EH (cell line): ENCODE data around the gene PRF1.
"Not testable (repeated sequence)": the region's sequence is repeated elsewhere in the genome, so short reads cannot be mapped to it uniquely, and the experiment has no call there.

Source experiments
- DNase-seq: peaks from one replicate; pipeline ENCODE4 v3.0.0-alpha.2; 2015; ENCODE audit warnings: low read depth

The PRF1 gene

GRCh38 chr10:70617798-70618568 lies 15.4 kb upstream of the PRF1 start:
- DNase-seq: peak; percentile 21

DNA sequence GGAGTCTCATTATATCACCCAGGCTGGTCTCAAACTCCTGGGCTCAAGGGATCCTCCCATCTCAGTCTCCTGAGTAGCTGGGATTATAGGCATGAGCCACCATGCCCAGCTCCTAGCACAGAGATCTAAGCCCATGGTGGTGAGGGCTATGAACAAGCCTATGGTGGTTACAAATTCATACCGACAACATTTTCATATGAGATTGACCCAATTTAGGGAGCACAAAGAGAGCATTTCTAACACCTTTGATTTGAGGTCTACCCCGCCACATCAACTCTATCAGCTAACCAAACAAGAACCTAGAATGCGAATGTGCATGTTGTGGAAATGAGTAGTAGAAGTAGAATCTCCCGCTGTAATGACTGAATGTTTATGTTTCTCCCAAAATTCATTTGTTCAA lies 14.2 kb upstream of the PRF1 start:
- no peak for DNase-seq

DNA sequence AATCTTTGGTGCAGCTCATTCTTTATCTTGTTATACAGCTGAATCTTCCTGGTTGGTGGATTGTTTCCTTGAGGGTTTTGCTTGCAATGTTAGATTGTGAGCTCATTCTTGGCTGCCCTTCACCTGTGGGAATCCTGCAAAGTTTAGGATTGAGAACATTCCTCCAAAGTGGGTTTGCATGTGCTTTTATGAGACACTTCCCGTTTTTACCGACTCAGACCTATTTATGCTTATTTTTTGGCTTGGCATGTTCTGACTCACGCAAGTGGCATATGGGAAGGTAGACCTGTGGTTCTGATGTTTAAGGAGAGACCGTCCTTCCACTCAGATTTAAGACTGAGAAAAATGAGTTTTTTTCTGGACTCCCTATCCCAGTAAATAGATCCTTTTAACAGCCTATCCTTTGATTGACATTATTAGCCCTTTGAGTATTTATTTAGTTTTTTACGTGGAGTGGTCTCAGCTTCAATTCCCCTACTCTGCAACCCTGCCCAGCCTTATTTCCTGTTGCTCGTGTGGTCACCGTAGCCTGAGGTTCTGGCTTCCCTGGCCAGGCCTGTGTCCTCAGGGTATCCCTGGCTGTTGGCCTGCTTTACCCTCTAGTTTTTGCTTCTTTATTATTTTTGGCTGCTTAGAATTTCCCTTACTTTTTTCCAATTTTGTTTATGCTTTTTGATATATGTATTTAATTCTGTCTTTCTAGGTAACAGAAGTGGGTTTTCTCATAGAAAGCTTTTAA lies 13.4 kb upstream of the PRF1 start:
- peak; percentile 3 for DNase-seq

- DNase-seq: no peak
Observed at GRCh38 chr10:70615211-70615610, 12.7 kb upstream of the PRF1 start.

DNA sequence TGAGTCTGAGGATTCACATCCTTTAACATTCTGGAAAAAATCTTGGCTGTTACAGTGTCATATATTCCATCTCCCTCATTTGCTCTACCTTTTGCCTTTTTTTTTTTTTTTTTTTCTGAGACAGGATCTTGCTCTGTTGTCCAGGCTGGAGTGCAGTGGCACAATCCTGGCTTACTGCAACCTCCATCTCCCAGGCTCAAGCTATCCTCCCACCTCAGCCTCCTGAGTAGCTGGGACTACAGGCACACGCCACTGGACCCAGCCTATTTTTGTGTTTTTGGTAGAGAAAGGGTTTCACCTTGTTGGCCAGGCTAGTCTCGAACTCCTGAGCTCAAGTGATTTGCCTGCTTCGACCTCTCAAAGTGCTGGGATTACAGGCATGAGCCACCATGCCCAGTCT lies 11.8 kb upstream of the PRF1 start:
- DNase-seq: not testable (repeated sequence)

GRCh38 chr10:70613941-70614340 lies 11.4 kb upstream of the PRF1 start:
- no peak for DNase-seq

DNA sequence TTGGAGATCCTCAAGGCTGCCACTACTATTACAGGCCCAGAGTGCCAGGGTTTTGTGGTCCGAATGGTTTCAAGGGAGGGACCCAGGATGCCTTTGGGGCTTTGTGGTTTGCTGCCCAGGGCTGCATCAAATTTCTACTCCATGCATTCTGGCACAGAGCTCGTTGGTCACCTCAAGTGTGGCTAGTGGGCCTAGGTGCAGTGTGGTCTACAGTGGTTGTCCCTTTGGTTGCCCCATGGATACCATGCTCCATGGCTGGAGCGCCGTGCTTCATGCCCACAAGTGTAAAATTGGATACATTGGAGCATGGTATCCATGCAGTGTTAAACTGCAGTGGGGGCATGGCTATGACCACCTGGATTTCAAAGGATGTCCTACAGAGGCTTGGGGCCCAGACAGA lies 5.4 kb upstream of the PRF1 start:
- no peak for DNase-seq

DNA sequence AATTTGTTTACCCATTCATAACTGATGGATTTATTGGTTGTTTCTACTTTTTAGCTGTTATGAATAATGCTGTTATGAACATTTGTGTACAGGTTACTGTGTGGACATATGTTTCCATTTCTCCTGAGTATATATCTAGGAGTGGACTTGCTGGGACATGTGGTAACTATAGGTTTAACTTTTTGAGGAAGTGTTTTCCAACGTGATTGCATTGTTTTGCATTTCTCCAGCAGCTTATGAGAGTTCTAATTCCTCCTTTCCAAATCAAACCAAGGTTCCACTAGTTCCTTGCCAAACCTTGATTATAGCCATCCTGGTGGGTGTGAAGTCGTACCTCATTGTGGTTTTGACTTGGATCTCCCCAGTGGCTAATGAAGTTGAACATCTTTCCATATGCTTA lies 2.6 kb upstream of the PRF1 start:
- no peak for DNase-seq

DNA sequence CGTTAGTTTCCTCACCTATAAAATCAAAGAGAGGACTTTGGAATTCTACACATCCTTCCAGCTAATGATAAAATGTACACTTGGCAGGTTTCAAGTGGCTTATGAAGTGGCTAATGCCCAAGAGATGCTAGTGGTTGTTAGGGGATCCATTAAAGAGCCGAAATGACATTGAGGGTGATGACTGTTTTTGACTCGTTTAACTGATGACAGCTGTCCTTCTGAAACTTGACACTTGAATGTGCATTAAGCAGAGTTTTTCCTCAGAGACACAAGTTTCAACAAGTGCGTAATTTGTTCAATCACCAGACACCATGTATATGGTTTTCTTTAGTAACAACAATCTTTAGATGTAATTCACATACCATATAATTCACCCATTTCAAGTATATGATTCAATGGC lies 1.6 kb upstream of the PRF1 start:
- DNase-seq: no peak

GRCh38 chr10:70603449-70603801 lies 884 bp upstream of the PRF1 start:
- DNase-seq: no peak

DNA sequence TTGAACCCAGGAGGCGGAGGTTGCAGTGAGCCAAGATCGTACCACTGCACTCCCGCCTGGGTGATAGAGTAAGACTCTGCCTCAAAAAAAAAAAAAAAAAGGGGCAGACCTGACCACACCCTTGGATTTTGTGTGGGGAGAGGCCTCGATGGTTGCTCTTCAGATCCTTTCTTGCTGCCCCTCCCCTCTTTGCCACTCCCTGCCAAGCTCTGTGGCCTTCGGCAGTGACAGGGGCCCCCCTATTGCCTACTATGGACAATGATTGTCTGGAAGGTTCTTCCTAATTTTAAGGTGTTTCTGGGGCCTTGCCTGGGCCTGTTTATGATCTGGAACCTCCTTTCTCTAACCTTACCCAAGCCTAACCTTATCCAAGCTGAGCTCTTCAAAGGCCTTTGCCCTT lies 795 bp downstream of the PRF1 start:
- DNase-seq: no peak

DNA sequence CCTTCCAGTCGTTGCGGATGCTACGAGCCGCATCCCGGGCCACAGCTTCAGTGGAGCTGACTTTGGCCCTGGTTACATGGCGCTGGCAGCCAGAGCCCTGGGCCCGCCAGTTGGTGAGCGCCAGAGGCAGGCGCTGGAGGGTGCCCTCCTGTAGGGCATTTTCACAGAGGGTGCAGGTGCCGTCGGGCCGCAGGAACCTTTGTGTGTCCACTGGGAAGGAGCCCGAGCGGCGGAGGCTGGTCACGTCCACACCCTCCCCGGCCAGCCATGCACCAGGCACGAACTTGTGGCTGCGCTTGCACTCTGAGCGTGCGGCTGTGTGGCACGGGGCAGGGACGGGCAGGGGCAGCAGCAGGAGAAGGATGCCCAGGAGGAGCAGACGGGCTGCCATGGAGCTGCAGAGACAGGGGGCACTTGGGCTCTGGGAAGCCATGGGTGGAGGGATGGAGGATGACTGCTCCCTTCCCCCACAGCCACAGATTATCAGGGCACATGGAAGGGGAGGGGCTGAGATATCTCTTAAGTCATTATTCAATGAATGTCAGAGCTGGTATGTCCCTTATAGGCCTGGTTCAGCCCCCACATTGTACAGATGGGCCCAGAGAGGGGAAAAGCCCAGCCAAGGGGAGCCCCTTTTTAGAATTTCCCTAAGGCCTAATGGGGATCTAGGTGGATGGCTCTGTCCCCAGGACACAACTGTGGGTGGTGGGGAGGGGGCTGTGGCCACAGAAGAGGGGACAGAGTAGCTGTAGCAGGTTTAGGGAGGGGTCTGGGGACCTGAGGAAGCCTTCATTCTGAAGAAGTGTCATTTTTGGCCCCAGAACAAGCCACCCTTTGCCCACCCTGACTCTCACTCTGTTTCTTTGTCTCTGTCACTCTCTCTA lies 1.8 kb downstream of the PRF1 start:
- DNase-seq: no peak

DNA sequence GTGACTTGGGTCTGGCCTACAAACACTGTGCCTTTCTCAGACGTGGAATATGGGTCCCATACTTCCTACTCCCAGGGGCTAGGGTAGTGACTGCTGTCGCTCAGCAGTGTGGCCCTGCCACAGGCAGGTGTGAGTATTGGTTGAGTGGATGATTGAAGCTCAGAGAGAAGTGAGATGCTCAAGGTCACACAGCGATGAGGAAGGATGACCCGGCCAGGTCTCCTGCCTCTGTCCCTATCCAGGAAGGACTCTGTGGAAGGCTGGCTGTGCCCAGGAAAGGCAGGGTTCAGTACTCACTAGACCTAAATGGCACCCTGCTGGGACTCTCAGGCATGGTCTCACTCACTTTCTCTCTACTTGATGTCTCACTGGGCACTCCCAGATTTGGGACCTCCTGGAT lies 2.8 kb downstream of the PRF1 start:
- no peak for DNase-seq

DNA sequence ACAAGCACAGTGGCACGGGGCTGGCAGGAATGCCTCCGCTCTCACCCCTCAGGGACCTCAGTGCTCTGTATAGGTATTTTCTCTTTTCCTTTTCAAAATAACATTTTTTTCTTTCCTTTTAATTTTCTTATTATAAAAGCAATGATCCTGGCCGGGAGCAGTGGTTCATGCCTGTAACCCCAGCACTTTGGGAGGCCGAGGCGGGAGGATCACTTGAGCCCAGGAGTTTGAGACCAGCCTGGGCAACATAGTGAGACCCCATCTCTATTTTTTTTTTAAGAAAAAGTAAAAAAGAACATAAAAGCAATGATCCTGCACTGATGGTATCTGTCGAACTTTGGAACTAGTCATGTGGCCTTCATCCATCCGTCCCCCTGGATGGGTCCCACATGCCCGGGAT lies 3.2 kb downstream of the PRF1 start:
- no peak for DNase-seq

- no peak for DNase-seq
Observed at GRCh38 chr10:70598857-70599295, 3.7 kb downstream of the PRF1 start.

DNA sequence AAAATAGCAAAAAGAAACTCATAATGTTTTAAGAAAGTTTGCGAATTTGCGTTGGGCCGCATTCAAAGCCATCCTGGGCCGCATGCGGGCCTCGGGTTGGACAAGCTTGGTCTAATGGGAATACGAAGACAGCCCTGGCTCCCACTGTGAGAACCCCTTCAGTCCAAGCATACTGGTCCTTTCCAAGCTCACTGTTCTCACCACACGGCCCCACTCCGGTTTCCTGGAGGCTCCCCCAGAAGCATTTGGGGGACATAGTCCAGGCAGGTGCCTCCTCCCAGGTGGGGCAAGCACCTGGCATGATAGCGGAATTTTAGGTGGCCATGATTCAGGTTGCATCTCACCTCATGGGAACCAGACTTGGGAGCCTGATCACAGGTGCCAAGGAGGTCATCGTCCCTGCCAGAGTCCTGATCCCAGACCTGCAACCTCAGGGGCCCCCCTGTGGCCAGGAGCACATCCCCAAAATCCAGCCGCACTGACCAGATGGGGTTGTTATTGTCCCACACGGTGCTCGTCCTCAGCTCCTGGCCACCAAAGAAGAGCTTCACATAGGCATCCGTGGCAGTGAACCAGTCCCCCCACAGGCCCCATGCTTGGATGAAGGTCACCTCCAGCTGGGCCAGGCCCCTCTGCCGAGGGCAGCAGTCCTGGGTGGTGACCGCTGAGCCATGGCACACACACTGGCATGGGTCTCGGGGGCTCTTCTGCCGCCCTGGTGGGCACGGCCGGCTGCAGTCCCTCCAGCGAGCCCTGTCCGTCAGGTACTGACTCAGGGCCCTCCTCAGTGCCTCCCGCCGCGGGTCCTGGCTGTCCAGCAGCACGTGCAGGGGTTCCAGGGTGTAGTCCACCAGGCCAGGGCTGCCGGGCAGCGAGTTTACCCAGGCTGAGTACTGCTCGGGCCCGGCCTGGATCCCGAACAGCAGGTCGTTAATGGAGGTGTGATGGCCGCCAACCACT lies 4.4 kb downstream of the PRF1 start:
- DNase-seq: no peak

DNA sequence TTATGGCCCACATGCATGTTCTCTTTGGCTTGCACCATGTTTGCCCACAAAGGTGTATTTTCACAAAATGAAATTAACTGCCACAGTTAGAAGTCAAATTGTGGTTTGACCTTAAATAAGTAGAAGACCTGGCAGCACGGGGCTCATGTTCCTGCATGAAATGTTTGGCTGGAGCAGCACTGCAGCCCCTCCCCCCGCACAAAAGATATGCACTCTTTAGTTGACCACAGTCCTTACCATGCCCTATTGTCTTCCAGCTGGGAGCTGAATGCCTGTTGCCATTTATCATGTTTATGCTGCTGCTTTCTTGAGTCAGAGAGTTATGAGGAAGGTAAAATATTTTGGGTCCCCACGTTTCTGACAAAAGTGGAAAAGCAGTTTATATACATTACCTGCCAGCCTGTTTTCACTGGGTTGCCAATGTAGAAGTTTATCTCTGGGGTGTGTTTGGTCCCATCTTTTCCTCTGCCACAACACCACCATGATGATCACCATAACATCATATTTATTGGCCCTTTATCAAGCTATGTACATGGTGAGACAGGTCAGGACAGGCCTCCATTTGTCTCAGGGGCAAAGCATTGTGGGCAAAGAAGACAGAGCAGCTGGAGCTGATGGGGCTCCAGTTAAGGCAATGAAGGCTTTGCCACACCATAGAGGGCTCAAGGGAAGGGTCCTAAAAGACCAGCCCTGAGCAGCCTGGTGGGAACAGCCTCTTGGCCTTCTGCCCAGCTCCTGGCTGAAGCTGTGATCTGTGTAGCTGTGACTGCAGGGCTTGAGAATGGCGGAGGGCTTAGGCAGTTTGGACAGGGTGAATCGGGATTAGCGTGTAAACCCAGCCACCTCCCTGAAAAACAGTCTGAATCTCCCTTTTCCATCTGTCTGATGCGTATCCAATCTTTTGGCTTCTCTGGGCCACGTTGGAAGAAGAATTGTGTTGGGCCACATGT lies 5.4 kb downstream of the PRF1 start:
- no peak for DNase-seq

DNA sequence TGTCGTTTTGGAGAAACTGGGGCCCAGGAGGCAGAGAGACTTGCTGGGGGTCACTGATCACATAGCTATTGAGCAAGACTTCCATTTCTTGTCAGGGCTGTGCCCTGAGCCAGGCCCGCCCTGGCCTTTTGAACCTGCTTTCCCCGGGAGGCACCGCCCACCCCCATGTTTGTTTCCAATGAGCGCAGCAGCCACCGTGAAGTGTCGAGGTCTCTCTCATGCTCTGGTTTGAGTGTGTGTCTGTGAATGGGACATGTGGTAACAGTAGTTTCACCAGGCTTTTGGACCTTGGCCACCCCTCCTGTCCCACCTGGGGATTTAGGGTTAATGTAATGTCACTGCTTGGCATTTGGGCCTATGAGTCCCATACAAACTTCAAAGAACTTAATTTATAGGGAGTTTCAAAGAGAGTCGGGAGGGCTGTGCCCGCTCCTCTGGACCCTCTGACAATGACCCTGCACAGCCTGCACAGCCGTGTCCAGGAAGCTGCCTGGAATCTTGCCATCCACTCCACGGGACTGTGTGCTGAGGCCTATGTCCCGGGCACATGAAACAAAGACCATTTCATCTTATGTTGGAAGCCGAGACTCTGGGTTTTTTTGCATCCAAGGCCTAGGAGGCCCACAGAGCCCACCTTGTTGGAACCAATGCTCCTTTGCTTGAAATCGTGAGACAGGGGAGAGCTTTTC lies 6.3 kb downstream of the PRF1 start:
- no peak for DNase-seq

- DNase-seq: no peak
Observed at GRCh38 chr10:70595566-70596016, 7.0 kb downstream of the PRF1 start.

DNA sequence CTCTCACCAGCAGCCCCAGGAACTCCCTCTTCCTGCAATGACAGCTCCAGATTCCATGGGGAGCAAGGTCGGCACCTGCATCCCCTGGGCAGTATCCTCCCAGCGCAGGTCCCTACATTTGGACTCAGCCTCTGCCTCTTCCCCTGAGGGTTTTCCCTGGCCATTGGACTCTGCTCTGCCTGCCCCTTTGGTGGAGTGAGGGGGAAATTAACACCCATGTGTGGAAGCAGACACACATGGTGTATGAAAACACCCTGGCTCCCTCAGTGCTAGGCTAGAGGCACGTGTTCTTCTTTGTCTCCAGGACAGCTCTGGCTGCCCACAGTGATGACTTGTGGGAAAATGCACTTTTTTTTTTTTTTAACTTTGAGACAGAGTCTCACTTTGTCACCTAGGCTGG lies 8.4 kb downstream of the PRF1 start:
- DNase-seq: no peak
